Measurements from ENCODE around the gene NID2. TPM values are rescaled to one million over a fixed set of nuclear protein-coding genes. Genes with fewer than 3 reads are reported as not detected.
A peak's percentile ranks its signal among the peaks of the same experiment; 100 is the strongest.

The NID2 gene
- total and polyA plus RNA-seq, 2 of the 4 experiments (the other 2 are of a cell fraction) = 101 to 303 TPM

DNA sequence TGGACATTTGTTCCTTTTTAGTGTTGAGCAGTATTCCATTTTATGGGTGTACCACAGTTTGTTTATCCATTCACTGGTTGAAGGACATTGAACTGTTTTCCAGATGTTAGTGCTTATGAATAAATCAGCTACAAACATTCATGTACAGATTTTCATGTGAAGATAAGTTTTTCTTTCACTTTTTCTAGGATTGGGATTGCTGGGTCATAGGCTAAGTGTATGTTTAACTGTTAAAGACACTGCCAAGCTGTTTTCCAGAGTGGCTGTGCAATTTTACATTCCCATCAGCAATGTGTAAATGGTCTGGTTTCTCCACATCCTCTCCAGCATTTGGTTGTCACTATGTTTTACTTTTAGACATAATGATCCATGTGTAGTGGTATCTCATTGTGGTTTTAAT, 14.0 kb upstream of the NID2 start:
- Histone ChIP-seq H3K4me1 (ENCODE audit: control insufficient read depth, insufficient read depth, low read length) (peaks cover 25% of the 10 kb centered on the region), H4K5ac (ENCODE audit: low read depth, low read length) (peak overlapping the region; percentile 81; the same call in 1 of the 2 replicates), H3K27me3 (ENCODE audit: control insufficient read depth, insufficient read depth, low read length) (no peaks in the 10 kb centered on the region), H3K14ac (replicated peaks; ENCODE audit: low read depth, low read length) (peak overlapping the region; percentile 58; the same call in 1 of the 2 replicates), H4K20me1 (ENCODE audit: insufficient read depth, low read length) (no peaks in the 10 kb centered on the region), H3K23ac (ENCODE audit: low read depth, low read length) (no peak overlapping the region), H3K9me1 (ENCODE audit: insufficient read depth, low read length) (peaks cover 18% of the 10 kb centered on the region), H3K27ac (ENCODE audit: insufficient read depth, low read length) (peak overlapping the region; percentile 48; the same call in 1 of the 2 replicates), H2AK9ac (replicated peaks; ENCODE audit: low read depth, low read length, poor library complexity) (no peak overlapping the region), H2AK5ac (ENCODE audit: low read depth, low read length) (peak overlapping the region; percentile 46; the same call in 1 of the 2 replicates), H3K18ac (ENCODE audit: low read depth, low read length) (peak overlapping the region; percentile 78; the same call in 1 of the 2 replicates), H3K4me3 (ENCODE audit: insufficient read depth, low read depth, low read length) (no peak overlapping the region), H3K9ac (ENCODE audit: low read depth, low read length) (no peak overlapping the region), H3K4ac (ENCODE audit: low read depth, low read length) (peak overlapping the region; percentile 67; the same call in 1 of the 2 replicates), H3K36me3 (ENCODE audit: control insufficient read depth, insufficient read depth, low read length) (no peaks in the 10 kb centered on the region), H2BK20ac (ENCODE audit: low read depth, low read length) (0 out of 2 replicates have a peak overlapping the region, but pooled peaks have one; percentile 49), H3K4me2 (ENCODE audit: low read depth, low read length) (no peak overlapping the region), H2BK5ac (ENCODE audit: low read depth, low read length, poor library complexity, severe bottlenecking) (peak overlapping the region; percentile 82), H4K91ac (ENCODE audit: insufficient read depth, low read depth, low read length) (0 out of 2 replicates have a peak overlapping the region, but pooled peaks have one; percentile 26), H3K56ac (ENCODE audit: extremely low read depth, insufficient read depth, low read length) (no peak overlapping the region), H2BK120ac (ENCODE audit: low read depth, low read length) (peak overlapping the region; percentile 69; the same call in 1 of the 2 replicates), H3K79me1 (ENCODE audit: low read depth in 1 of 2, low read length in 2 of 2) (peaks cover 0 to 14% of the 10 kb centered on the region in 2 experiments; a peak in 1 of 4 replicates), H4K8ac (ENCODE audit: low read depth in 2 of 2, low read length in 2 of 2) (peak overlapping the region in 1 of 2 experiments; percentile 74; a peak in 2 of 4 replicates), H2AFZ (replicated peaks; ENCODE audit: low read length, poor library complexity) (no peak overlapping the region), H2BK15ac (ENCODE audit: low read depth, low read length) (peak overlapping the region; percentile 93; the same call in 1 of the 3 replicates), H3K9me3 (ENCODE audit: control insufficient read depth, insufficient read depth, low read length) (peaks cover 4% of the 10 kb centered on the region; the same call in 1 of the 2 replicates)
- ChIA-PET POLR2A (ENCODE audit: unreplicated experiment) (interaction anchor here (0.7 kb wide), 1 partner anchor 28 kb away, joined by 3 read pairs; no protein-coding TSS in a partner anchor), CTCF (no interaction called here)
- DNase-seq (no peak), ATAC-seq (ENCODE audit: low read depth) (no peak)
- TF ChIP-seq RFX5 (IDR thresholded peaks at IDR 0.05; ENCODE audit: low read depth, low read length) = no peak
- no peak for TF ChIP-seq CEBPB (IDR thresholded peaks at IDR 0.05; ENCODE audit: low read depth, low read length)
- no peak for TF ChIP-seq RAD21 (IDR thresholded peaks at IDR 0.05; ENCODE audit: low read length)
- TF ChIP-seq FOS (IDR thresholded peaks at IDR 0.05; ENCODE audit: low read depth, low read length) = no peak
- no peak for TF ChIP-seq MXI1 (IDR thresholded peaks at IDR 0.05; ENCODE audit: borderline replicate concordance, low read depth, low read length)
- TF ChIP-seq MAFK (IDR thresholded peaks at IDR 0.05; ENCODE audit: low read depth, low read length) = no peak
- BruUV-seq (replicated peaks) = no TSS peak
- in situ Hi-C loops (cut with MboI; ENCODE audit: low sequenced_read_pairs) = no loop called here
- intact Hi-C loops (cut with micrococcal nuclease) = no loop called here
- dilution Hi-C loops (cut with HindIII; ENCODE audit: low sequenced_read_pairs, unreplicated experiment) = no loop called here
